Heart left ventricle (tissue), 13 donors: Measurements from ENCODE around the gene PHF20.

Experiments
- POLR2A ChIP-seq, 2 donors: fragments of 450-650 bp; IDR thresholded peaks; one replicate each; pipeline ENCODE4 v1.6.1; 2017; ENCODE audit warnings: antibody characterized with exemption in 2 of 2, mild to moderate bottlenecking in 2 of 2, moderate library complexity in 2 of 2
- TF ChIP-seq, protein P1 (sequence below), 12 donors: fragments of 200-600 bp; sonication (generic) in 4 of 12; IDR thresholded peaks; one replicate each; pipeline versions ENCODE4 v1.5.0 to v1.8.0; 2018 to 2022; ENCODE audit warnings: antibody characterized with exemption in 12 of 12, mild to moderate bottlenecking in 5 of 12
- donor health status: ischemic (EF 13 %, LVEDD 7.1; RV severe dilation, severe dysfunction).
- donor health status: DM: no; HTN: yes; CAD: no.
- donor health status: DM: no; HTN: no; CAD: no.
- donor health status: ischemic (EF 25% LVEDD 6.9; RV normal size, moderate dysfunction).
- donor health status: ischemic (EF 25% LVEDD 5.7; RV mildly dilated, moderate dysfunction).
- donor health status: ischemic (EF 35%, LVEDD 5.7; RV mildly dilated, moderate dysfunction).
- donor health status: nonischemic (EF 11% LVEDD 7.7; RV severe dilation, severe dysfunction).
- donor health status: DM: yes; HTN: yes; CAD: no.
- donor health status: PGD.
- donor health status: ischemic (EF 29% LVEDD 5.4; RV normal size, mild dysfunction).
- donor health status: nonischemic (EF 23%, LVEDD 6.1; RV moderate dilation, normal function).

DNA sequence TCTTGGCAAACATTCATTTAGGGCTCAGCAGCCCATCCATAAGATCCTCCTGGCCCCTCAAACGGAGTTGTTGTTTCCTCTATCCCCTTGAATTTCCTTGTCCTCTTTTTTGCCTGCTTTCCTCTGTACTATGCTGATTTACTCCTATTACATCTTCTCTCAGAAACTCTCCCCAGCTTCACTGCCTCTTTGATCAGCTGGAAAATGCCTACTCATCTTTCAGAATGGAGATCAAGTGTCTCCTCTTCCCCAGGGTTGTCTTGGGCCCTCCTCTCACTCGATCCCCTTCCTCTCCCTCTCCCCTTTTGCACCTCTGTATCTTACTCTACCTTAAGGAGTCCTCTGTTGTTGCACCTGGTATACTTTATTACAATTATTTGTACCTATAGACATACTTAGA is 60.2 kb downstream of the PHF20 start:
- TF ChIP-seq, protein P1, sequence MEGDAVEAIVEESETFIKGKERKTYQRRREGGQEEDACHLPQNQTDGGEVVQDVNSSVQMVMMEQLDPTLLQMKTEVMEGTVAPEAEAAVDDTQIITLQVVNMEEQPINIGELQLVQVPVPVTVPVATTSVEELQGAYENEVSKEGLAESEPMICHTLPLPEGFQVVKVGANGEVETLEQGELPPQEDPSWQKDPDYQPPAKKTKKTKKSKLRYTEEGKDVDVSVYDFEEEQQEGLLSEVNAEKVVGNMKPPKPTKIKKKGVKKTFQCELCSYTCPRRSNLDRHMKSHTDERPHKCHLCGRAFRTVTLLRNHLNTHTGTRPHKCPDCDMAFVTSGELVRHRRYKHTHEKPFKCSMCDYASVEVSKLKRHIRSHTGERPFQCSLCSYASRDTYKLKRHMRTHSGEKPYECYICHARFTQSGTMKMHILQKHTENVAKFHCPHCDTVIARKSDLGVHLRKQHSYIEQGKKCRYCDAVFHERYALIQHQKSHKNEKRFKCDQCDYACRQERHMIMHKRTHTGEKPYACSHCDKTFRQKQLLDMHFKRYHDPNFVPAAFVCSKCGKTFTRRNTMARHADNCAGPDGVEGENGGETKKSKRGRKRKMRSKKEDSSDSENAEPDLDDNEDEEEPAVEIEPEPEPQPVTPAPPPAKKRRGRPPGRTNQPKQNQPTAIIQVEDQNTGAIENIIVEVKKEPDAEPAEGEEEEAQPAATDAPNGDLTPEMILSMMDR (IDR thresholded peaks at IDR 0.05) = no peak
- no peak for TF ChIP-seq POLR2A (IDR thresholded peaks at IDR 0.05)
